Upper lobe of left lung (tissue), 4 donors: ENCODE data around the gene LRRC46.

Experiments used
- EP300 ChIP-seq, 4 donors: sonication (generic); formaldehyde crosslinking; IDR thresholded peaks; one replicate each; pipeline ENCODE4 v1.5.1; 2017; ENCODE audit warnings: antibody characterized with exemption in 4 of 4, control low read depth in 2 of 4
- POLR2A ChIP-seq, 4 donors: fragments of 450-650 bp; IDR thresholded peaks; one replicate each; pipeline ENCODE4 v1.5.1; 2016 to 2017; ENCODE audit warnings: antibody characterized with exemption in 4 of 4, mild to moderate bottlenecking in 2 of 4
- TF ChIP-seq, protein P1 (sequence below), 6 experiments: fragments of 450-650 bp in 4 of 6; fragments of 200-600 bp in 2 of 6; sonication (generic) in 2 of 6; IDR thresholded peaks; one replicate each; pipeline ENCODE4 v1.5.1; 2016 to 2019; ENCODE audit warnings: antibody characterized with exemption in 6 of 6

DNA sequence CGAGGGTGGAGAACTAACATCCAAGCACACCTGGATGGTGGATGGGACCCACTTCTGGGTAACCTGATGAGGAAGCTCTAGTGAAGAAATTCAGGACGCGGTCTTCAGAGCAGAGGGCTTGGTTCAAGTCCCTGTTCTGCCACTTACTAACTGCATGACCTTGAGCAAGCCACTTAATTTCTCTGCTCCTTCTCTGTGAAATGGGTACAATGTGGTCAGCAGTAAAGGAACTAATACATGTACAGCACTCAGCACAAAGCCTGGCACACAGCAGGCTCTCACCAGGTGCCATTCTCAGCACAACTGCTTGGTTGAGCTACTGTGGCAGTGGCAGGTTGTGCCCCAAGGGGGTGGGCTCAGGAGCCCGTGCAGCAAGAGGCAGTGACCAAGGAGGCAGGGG lies 8.0 kb upstream of the LRRC46 start:
- TF ChIP-seq, protein P1, sequence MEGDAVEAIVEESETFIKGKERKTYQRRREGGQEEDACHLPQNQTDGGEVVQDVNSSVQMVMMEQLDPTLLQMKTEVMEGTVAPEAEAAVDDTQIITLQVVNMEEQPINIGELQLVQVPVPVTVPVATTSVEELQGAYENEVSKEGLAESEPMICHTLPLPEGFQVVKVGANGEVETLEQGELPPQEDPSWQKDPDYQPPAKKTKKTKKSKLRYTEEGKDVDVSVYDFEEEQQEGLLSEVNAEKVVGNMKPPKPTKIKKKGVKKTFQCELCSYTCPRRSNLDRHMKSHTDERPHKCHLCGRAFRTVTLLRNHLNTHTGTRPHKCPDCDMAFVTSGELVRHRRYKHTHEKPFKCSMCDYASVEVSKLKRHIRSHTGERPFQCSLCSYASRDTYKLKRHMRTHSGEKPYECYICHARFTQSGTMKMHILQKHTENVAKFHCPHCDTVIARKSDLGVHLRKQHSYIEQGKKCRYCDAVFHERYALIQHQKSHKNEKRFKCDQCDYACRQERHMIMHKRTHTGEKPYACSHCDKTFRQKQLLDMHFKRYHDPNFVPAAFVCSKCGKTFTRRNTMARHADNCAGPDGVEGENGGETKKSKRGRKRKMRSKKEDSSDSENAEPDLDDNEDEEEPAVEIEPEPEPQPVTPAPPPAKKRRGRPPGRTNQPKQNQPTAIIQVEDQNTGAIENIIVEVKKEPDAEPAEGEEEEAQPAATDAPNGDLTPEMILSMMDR (IDR thresholded peaks at IDR 0.05), result no peak
- TF ChIP-seq EP300 (IDR thresholded peaks at IDR 0.05) (no peak), POLR2A (IDR thresholded peaks at IDR 0.05) (no peak)
